Measurements from ENCODE around the gene XYLT1.
"Not testable (repeated sequence)": the region's sequence is repeated elsewhere in the genome, so short reads cannot be mapped to it uniquely, and the experiment has no call there.

The XYLT1 gene

DNA sequence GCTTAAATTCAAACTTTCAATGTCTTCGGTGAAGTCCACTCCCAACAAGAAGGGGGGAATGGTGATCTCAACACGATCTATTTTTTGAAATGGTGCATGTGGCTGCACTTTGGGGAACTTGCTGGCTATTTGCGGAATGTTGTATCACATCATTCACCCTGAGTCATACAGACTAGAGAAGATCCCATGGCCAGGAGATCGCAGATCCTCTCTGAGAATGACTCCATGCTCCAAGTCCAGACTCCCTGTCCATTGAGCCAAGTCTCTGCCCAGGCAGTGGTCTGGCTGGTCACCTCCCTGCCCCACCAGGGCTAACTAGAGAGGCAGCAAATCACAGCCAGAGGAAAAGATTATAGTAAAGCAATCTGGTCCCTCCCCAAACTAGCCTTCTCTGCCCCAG, 120.6 kb downstream of the XYLT1 start:
- no peak for DNase-seq

DNA sequence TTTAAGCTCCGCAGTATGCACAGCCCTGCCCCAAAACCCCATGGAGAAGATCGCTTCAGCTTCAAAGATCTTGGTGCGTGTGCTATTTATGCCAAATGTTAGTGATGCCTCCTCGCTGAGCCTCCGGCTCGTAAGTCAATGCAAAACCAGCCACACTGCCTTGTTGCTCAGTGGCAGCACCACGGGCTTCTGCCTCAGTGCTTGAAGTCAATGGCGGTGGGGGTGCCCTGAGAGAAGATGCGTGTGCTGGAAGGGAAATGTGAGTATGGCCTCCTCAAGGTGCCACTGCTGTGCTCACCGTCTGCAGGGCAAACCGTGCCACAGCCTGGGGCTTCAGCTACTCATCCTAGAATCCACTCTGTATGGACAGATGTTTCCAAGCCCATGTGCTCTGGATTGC, 121.9 kb downstream of the XYLT1 start:
- DNase-seq, result no peak

GRCh38 chr16:17348042-17348783, 122.5 kb downstream of the XYLT1 start:
- DNase-seq, result no peak

DNA sequence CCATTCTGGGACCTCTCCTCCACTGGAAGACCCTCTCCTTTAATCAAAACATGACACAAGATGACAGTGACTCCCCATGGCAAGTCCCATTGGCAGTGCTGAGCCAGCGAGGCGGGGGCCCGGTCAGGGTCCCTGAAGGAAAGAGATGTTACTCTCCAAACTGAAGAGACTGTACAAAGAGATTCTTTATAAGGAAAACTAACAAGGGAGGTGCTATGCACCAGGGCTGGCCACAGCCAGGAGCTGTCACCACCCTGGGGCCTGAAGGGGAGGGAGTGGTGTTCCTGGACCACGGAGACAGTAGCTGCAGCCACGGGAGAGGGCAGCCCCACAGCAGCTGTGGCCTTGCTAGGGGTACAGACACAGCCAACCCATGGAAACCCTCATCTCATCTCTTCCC, 123.1 kb downstream of the XYLT1 start:
- DNase-seq, result no peak

- peak; percentile 63 for DNase-seq
Measured at GRCh38 chr16:17346621-17347569, 123.9 kb downstream of the XYLT1 start.

DNA sequence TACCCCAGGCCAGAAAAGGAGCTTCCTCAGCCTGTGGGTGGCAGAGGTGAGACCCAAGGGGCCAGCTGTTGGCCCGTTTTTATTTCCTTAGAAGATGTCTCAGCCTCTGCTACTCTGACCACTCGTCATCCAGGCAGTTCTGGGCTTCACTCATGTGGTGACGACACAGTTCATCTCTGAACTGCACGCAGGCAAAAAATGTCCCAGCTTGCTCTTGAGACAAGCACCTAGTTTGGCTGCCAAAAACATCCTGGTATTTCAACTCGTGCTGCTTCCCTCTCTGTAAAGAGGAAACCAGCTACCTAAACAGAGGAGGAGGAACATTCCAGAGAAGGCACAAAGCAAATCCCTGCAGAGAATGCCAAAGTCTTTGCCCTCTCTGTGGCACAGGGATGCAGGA, 125.7 kb downstream of the XYLT1 start:
- DNase-seq, result peak; percentile 56

DNA sequence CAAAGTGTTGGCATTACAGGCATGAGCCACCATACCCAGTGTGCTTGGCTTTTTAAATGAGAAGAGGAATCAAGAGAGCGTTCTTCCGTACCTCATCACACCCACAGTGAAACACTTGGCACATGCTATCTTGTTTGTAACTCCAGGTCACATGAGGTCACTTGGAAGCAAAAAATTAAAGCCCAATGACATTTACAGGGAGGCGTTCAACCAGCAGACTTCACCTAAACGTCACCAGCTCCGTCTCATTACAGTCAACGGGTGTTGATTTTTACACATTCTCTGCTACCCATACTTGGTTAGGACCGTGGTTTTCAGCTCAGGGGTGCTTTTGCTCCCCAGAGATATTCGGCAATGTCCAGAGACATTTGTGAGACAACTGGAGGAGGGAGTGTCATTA, 127.0 kb downstream of the XYLT1 start:
- no peak for DNase-seq

DNA sequence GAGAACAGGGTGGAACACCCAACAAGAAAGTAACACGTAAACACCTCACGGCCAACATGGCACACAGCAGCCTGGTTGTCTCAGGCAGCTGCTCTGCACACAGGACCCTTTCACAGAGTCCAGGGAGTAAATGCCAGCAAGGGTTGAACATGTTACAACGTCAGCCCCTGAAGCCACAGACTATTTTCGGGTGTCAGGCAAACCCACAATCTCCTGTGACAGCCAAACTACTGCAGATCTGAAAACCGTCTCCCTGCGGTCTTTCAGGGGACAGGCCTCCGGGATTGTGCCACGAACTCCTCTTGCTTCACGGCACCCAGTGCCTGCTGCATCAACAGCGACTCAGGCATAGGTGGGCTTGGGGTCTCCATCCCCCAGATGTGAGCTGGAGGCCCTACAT, 127.7 kb downstream of the XYLT1 start:
- DNase-seq, result peak; percentile 74

GRCh38 chr16:17342031-17342430, 128.7 kb downstream of the XYLT1 start:
- peak; percentile 37 for DNase-seq

GRCh38 chr16:17340804-17341203, 130.0 kb downstream of the XYLT1 start:
- peak; percentile 36 for DNase-seq

- no peak for DNase-seq
Measured at GRCh38 chr16:17339764-17340541, 130.8 kb downstream of the XYLT1 start.

DNA sequence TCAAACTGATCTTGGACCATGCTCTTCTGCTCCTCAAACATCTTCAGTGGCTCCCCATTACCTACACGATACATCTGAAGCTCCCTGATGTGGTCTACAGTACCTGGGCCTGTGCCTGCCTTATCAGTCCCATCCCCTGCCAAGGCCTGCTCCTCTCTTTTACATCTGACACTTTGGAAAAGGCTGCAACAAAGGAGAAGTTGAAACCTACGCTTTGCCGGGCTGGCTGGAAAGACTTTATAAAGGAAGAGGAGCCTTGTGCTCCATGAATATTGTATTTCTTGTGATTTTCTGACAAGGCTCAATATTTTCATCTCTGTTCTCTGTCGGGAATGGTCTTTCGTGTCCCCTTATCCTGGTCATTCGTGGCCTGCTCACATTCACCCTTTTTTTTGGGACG, 132.5 kb downstream of the XYLT1 start:
- DNase-seq, result no peak

DNA sequence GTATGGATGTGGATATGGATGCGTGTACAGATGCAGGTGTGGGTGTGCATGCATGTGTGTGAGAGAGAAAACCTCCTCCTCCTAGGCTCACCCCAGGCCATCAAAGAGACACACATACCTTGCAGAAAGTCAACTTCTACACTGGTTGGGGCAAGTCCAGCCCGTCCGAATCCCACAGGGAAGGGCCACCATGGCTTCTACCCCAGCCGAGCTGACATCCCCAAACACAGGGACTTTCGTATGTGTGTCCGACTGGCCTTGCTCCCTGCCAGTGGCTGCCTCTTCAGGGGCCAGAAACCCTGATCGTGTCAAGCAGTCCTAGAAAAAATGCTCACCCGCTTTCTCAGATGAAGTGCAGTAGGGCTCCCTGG, 134.2 kb downstream of the XYLT1 start:
- no peak for DNase-seq

GRCh38 chr16:17335826-17336529, 134.8 kb downstream of the XYLT1 start:
- no peak for DNase-seq

- not testable (repeated sequence) for DNase-seq
Measured at GRCh38 chr16:17335406-17335805, 135.4 kb downstream of the XYLT1 start.

- DNase-seq, result no peak
Measured at GRCh38 chr16:17334096-17334495, 136.7 kb downstream of the XYLT1 start.

DNA sequence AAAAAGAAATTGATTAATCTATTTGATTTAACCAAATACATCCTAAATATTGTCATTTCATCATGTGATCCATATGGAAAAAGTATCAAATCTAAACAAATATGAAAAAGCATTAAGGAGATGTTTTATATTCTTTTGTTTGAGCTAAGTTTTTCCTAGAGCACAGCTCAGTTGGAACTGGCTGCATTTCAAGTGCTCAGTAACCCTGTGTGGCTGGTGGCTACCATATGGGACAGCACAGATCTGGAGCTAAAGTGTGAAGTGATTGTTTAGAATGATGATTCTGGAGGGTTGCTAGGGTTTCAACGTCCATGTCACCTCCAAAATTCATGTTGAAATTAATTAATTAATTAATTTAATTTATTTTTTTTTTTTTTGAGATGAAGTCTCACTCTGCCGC, 137.5 kb downstream of the XYLT1 start:
- no peak for DNase-seq

- DNase-seq, result no peak
Measured at GRCh38 chr16:17331991-17332390, 138.8 kb downstream of the XYLT1 start.

DNA sequence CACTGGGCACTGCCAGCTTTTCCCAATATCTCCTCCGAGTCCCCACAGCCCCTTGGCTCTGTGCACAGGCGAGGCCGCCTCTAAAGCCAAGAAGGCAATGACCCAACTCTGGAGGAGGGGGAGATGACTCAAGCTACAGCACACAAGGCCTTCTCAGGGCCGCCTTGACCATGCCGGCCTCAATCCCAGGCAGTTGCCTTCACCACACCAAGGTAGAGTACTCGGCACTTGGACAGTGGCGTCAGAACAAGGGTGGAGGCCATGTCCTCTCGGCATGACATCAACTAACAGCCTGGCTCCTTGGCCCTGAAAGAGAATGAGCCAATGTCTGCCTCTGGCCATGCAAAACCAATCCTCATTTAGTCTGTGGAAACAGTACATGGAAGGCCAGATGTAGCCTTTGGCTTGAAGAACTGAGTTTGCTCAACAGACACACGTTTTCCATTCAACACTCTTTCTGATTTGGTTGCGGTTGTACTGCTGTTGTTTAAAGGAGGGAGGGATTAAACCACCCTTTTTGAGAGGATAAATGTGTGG, 139.6 kb downstream of the XYLT1 start:
- no peak for DNase-seq

DNA sequence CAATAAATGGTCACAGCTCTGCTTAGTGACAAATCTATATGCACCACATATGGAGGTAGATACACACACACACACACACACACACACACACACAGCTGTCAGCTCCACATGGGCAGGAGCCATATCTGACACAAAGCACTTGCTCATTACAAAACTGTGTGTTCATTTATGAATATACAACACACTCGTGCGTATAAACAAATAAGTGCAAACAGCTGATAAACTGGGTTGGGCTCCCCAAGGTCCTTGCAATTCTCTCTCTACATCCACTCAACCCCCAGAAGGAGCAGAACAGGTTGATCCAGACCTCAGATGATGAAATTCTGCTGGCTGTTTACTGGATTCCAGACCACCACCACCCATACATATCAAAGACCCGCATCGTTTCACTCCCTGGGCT, 140.7 kb downstream of the XYLT1 start:
- no peak for DNase-seq

- no peak for DNase-seq
Measured at GRCh38 chr16:17329391-17329790, 141.4 kb downstream of the XYLT1 start.

DNA sequence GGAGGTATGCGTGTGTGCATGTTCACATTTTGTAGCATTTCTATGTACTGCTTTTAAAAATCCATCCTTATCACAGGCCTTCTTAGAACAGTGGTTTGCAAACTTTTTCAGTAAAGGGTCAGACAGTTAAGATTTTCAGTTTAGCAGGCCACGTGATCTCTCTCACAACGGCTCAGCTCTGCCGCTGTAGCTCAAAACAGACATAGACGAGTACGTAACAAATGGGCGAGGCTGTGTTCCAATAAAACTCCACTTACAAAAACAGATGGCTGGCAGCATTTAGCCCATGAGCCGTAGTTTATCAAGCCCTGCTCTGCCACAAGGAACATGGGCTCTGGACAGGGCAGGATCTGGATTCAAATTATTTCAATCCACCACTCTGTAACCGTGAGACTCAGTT, 141.8 kb downstream of the XYLT1 start:
- DNase-seq, result no peak
